HG03457 (cell line): Measurements from ENCODE around the gene KIF11.
"Not testable (repeated sequence)": the region's sequence is repeated elsewhere in the genome, so short reads cannot be mapped to it uniquely, and the experiment has no call there.

Source experiments
- ATAC-seq: cut with Tn5 transposase; IDR thresholded peaks from one replicate; pipeline ENCODE4 v1.9.1; 2021; ENCODE audit warnings: moderate number of reproducible peaks; ENCODE audit not compliant: unreplicated experiment

KIF11 gene

GRCh38 chr10:92590623-92591549 lies 2.0 kb upstream of the KIF11 start:
- ATAC-seq, result peak; percentile 6

DNA sequence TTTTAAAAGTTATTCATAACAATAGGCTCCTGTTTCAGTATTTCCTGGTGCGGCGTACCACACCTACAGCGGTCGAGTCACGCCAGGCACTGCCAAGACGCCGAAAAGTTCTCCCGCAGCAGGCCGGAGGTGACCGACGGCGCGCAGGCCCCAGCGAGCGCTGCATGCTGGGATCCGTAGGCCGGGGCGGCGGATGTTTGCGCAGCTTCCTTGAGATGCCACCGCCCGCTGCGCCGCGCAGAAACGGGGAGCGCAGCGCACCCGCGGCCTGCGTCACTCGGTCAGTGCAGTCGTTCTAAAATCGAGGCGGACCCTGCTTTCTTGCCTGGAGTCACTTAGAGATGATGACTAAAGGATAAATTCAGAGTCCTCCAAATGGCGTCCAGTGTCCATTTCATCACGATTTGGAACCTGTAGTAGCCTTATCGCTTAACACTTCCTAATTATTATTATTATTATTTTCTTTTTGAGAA lies 1.3 kb upstream of the KIF11 start:
- ATAC-seq, result peak; percentile 65

DNA sequence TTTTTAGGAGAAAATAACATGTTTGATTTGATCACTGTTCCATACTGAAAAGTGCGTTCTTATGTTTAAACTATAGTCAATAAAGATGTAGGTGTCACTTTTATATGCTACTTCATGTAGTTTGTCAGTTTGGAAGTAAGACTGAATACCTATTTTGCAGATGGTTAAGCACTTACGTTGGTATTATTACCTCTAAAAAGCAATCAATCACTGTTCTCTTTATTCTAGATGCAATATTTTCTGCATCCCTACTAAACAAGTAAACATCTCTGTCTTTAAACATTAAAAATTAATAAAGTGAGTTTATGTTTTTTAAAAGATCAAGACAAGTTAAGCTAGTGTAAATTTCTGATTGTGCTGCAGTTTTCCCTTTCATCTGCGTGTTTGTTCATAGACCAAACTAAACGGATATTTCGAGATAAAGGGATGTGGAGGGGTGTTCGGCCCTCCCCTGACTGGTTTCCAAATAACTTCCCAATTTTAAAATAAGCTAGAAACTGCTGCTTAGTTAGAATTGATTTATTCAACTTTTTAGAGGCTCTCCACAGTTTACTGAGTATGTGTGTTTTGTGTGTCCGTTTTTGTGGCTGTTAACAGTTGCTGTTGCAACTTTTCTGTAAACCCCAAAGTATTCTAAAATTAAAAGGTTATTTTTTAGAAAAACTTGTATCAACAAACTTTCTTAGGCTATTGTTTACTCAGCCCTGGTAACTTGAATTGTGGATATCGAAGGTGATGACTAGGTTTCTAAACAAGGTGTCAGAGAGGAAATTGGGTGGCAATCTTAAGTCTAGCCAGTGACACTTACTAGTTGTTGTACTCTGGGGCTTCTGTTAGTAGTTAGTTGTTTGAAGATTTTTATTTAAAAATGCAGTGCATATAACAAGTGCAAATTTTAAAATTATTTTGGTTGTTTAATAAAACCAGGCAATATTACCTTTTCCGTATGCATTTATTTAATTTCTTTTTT lies 974 bp downstream of the KIF11 start:
- no peak for ATAC-seq

DNA sequence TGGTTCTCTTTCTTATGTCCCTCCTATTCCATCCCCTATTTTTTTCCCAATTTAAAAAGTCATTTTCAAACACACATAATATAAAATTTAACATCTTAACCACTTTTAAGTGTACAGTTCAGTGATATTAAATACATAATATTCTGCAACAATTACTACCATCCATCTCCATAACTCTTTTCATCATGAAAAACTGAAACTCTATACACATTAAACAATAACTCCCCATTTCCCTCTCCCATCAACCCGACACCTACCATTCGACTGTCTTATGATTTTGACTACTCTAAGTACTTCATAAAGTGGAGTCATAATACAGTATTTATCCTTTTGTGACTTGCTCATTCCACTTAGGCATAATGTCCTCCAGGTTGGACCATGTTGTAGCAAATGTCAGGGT lies 2.6 kb downstream of the KIF11 start:
- no peak for ATAC-seq

DNA sequence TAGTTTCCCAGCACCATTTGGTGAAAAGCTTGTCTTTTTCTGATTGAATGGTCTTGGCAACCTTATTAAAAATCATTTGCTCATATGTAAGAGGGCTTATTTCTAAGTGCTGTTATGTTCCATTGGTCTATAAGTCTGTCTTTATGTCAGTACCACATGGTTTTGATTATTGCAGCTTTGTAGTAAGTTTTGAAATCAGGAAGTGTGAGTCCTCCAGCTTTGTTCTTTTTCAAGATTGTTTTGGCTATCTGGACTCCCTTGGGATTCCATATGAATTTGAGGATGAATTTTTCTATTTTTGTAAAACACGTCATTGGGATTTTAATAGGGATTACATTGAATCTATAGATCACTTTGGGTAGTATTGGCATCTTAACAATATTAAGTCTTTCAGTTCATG lies 5.4 kb downstream of the KIF11 start:
- ATAC-seq, result no peak

- ATAC-seq, result no peak
Observed at GRCh38 chr10:92604841-92605240, 11.9 kb downstream of the KIF11 start.

- ATAC-seq, result no peak
Observed at GRCh38 chr10:92615515-92615914, 22.6 kb downstream of the KIF11 start.

- ATAC-seq, result no peak
Observed at GRCh38 chr10:92619368-92619767, 26.4 kb downstream of the KIF11 start.

GRCh38 chr10:92627845-92628480 lies 35.0 kb downstream of the KIF11 start:
- ATAC-seq, result no peak

DNA sequence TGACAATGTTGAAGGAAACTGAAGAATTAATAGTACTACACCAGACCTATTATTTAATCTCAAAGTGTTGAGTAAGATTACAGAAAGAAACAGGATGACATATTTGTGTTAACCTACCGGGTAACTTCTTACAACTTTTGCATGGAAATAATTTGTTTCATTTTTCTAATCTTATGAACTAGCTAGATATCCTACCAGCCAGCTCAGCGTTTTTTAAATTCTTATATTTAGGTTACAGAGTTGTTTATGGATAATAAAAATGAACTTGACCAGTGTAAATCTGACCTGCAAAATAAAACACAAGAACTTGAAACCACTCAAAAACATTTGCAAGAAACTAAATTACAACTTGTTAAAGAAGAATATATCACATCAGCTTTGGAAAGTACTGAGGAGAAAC lies 37.0 kb downstream of the KIF11 start:
- no peak for ATAC-seq

DNA sequence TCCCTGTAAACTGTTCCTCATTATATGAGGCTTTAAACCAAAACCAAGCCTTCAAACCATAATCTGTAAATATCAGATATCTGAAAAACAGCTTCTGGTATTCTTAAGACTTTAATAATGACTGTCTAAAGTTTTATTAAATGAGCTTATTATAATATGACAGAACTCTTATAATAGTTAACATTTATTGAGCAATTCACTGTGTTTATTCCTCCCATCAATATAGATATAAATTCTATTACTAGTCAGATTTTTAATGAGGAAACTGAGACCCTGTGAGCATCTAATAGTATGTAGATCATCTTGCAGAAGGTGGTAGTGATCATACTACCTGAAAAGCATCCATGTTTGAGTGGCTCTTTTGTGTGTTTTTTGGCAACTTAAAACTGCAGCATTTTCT lies 45.1 kb downstream of the KIF11 start:
- ATAC-seq, result no peak

GRCh38 chr10:92640107-92640506 lies 47.2 kb downstream of the KIF11 start:
- ATAC-seq, result no peak

DNA sequence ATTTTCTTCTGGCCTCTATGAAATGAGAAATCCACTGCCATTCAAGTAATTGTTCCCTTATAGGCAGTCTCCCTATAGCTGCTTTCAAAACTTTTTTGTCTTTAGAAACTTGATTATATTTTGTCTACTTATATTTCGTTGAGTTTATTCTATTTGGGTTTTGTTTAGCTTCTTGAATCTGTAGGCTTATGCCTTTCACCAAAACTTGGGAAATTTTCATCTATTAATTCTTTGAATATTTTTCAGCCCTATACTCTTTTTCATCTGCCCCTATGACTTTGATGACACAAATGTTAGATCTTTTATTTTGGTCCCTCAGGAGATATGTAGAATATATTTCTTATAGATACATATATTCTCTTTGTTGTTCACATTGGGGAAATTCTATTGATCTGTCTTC lies 48.6 kb downstream of the KIF11 start:
- ATAC-seq, result no peak

- ATAC-seq, result no peak
Observed at GRCh38 chr10:92644921-92645320, 52.0 kb downstream of the KIF11 start.

GRCh38 chr10:92650864-92651263 lies 57.9 kb downstream of the KIF11 start:
- ATAC-seq, result not testable (repeated sequence)

GRCh38 chr10:92655426-92655825 lies 62.5 kb downstream of the KIF11 start:
- no peak for ATAC-seq

- ATAC-seq, result no peak
Observed at GRCh38 chr10:92656266-92656961, 63.5 kb downstream of the KIF11 start.

- no peak for ATAC-seq
Observed at GRCh38 chr10:92657024-92657423, 64.1 kb downstream of the KIF11 start.

DNA sequence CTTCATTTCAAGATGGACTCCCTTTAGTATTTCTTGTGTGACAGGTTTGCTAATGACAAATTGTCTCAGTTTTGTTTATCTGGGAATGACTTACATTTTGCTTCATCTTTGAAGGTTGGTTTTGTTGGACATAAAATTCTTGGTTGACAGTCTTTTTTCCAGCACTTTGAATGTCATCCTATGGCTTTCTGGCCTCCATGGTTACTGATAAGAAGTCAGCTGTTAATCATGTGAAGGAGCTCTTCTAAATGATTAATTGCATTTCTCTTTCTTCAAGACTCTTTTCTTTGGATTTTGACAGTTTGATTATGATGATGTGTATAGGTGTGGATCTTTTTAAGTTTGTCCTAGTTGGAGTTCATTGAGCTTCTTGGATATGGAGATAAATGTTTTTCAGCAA lies 69.9 kb downstream of the KIF11 start:
- ATAC-seq, result no peak

- ATAC-seq, result no peak
Observed at GRCh38 chr10:92664322-92664721, 71.4 kb downstream of the KIF11 start.
